ENCODE results near the gene SLC10A6.

The SLC10A6 gene

DNA sequence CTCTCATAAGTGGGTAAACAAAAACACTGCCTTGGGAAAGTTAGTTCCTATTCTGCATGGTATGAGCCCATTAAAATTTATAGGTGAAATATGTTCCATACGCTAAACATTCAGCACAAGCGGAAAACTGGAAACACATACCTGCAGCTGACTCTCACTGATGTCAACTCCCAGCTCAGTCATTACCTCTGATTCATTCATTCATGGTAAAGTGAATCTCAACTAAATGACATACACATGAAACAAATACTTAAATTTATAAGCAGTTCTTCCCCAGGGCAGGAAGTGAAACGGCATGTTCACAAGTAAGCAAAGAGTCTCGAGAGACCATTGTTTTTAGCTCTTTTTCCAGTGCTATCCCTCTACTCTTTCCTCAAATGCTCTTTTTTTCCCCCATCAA is 1.6 kb downstream of the SLC10A6 start:
- DNase-seq: no peak

DNA sequence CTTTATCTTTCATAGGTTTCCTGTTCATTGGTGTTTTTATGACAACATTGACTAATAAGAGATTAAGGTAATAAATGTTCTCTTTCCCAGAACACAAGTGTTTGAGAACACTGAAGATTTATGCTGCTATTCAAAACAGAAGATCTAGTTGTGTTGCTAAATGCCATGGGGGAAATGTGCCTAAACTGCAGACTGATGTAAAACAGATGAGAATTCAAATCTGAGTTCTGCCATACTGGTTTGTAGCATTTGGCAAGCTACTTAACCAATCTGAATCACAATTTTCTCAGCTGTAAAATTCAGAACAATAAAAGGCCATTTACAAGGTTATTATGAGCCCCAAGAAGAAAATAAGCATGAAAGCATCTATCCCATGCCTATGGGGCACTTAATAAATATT is 2.3 kb downstream of the SLC10A6 start:
- no peak for DNase-seq

DNA sequence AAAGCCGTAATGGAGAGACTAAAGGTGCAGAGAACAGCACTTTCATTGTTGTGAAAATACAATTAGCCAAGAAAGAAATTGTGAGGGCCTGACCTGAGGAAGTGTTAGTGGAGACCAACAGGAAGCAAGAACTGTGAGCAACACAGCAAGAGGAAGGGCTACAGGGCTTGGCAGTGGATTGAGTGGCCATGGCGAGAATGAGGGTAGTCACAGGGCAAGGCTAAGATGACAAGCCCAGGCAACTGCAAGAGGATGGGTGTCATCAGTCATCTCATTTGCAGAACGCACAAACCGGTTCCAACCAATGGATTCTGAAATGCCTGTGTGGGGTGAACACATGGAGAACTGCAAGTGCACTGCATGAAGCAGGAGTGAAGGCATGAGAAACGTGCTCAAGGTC is 3.6 kb downstream of the SLC10A6 start:
- DNase-seq: no peak

DNA sequence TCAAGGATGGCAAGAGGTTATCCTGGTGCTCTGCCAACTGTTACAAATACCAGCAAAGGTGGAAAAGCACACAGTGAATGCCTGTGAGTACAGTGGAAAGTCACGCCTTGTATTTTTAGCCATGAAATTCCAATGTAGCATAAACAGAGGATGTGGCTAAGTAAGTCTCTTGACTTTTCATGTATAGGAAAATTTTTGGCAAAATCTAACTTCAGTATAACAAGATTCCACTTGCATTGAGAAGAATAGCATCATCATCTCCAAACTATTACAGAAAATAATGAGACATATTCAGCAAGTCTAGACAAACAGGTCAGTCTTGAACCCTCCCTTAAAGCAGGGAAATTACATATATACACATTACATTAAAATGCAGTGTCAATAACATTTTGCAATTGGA is 7.9 kb downstream of the SLC10A6 start:
- no peak for DNase-seq

DNA sequence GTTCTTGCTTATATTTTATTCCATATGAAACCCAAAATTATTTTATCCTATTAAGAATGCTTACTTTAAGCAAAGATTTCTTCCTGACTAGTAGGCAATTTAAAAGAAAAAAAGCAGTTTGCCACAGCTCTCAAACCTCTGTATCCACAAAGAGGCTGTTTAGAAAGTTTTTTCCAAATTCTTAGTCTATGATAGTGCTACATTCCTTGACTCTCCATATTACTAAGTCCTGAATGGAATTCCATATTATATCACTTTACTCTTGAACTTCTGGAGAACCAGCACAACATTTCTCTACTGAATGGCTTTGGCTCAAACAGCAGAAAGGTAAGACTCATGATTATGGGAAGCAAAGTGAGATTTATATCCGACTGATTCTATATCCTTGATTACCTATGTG is 8.3 kb downstream of the SLC10A6 start:
- DNase-seq: no peak

DNA sequence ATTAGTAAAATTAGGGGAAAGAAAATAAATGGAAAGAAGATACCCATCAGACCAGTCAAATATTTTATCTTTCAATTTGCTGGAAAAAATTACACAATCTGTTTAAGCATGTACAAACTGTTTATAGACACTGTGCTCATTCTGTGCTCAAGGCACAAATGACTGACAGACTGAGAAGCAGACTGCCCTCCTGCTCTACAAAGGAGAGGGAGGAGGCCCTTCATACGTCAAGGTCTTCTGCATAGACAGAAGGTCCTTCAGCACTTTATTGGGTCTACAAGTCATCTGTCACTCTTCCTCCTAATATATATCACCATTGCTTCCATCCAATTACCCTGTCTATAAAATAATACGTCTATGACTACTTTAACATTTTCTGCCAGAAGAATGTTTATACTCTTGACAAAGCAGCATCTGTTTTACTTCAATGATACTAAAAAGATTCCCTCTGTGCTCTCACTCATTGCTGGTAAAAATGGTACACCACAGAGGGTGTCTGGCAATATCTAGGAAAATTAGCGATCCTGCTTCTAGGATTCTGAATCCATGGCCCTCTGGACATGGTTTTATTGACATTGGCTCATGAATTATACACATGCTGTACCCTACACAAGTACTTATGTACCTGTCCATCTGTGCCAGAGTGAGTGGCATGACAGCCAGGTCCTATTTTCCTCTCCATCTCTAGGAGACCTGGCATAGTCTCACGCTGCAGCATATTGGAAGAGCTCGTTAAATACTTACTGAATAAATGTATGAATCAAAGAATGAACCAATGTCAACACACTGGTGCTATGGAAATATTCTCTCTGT is 11.3 kb downstream of the SLC10A6 start:
- DNase-seq: no peak

DNA sequence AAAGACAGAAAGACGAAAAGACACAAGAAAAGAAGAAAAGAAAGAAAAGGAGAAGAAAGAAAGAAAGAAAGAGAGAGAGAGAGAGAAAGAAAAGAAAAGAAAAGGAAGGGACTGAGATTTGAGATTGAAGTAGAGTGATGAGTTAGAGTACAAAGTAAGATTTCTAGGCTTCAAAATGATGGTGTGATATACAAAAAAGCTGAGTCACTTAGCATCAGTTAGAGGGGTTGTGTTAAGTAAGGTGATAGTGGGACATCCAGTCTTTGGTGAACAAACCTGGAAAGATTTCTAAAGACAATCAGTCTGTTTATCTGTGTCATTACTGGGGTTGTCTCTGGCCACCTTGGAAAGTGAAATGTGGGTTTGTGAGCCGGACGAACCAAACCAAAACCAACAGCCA is 13.5 kb downstream of the SLC10A6 start:
- no peak for DNase-seq

DNA sequence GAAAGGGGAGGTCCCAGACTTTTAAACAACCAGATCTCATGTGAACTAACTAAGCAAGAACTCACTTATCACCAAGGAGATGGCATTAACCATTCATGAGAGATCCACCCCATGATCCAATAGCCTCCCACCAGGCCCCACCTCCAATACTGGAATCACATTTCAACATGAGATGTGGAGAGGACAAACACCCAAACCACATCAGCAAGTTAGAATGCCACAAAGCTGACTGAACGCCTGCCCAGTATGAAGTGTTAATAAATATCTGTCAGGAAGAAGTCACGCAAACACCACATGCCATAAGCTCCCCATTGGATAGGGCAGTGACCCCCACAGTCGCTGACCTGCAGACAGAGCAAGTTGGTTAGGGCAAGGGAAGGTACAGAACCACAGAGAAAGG is 14.3 kb downstream of the SLC10A6 start:
- DNase-seq: no peak

DNA sequence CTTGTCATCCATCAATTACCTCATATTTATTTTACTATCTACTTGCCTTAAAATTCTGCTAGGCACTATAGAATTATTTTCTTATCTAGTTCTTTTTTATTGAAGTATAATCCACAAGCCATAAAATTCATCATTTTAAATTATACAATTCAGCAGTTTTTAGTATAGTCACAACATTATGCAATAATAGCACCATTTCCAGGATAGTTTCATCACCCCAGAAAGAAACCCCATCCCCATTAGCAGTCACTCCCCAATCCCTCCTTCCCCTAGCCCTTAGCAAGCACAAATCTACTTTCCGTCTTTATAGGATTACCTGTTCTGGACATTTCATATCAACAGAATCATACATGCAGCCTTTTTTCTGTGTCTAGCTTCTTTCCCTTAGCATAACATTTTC is 15.6 kb downstream of the SLC10A6 start:
- no peak for DNase-seq

DNA sequence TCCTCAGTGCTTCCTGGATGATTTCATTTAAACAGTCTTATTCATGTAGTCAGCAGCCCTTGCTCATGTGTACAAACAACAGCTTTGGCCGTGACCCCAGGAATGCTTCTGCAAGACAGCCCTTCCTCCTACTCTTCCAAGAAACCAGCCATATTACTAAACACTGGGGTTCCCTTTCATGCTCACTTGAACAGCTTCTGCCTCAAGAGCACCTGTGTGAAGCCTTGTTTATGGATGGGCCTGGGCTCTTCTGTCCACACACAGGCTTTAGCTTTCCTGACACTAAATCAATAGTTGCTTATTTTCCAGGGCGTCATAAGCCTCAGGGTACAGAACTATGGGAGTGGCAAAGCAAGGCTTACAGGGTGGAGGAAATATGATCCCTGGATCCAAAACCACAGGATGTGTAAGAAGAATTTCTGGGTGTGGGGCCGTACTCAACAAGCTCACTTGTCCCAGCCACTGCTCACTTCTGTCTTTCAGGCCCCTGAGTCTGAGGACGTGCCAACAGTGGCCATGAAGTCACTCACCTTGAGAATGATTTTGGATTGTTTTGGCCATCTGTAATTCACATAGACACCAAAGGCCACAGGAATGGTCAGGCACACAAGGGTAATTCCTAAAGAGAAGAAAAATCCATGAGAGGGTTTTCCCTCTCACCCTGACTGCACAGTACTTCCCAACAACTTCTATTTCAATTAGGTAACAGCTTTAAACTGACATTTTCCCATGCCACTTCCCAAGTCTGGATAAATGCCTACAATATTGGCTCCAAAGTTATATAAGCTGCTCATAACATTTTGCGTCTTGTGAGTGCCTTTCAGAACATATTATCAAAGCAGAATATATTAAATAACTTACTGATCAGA is 17.7 kb downstream of the SLC10A6 start:
- DNase-seq: peak; percentile 56

DNA sequence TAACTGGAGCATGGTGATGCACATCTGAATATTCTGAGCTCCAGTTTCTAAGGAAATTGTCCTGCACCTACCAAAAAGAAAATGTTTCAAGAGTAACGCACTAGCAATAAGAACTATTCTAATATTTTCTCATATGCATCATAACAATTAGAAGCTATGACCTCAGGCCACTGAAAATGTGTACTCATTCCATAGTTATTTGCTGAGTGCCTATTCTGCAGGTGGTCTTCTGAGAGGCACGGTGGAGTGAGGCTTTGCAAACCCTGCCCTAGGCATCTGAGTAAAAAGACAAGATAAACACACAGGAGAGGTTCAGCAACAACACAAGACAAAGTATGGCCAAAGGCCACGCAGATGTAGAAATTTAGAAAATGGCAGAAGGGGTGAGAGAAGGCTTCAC is 23.7 kb downstream of the SLC10A6 start:
- no peak for DNase-seq

DNA sequence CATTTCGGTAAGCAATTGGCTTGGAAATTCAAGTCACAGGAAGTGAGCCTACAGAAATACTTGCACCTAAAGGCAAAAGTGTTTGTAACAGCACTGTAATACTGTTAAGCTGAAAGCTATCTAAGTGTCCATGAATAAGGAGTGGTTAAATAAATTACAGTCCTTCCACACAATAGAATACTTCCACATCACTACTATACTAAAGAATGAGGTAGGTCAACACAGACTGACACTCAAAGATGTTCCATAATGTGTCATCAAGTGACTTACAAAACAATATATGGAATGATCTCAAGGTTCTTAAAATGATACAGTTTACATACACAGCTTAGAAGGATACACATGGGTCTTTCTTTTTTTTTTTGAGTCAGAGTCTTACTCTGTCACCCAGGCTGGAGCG is 27.0 kb downstream of the SLC10A6 start:
- no peak for DNase-seq

DNA sequence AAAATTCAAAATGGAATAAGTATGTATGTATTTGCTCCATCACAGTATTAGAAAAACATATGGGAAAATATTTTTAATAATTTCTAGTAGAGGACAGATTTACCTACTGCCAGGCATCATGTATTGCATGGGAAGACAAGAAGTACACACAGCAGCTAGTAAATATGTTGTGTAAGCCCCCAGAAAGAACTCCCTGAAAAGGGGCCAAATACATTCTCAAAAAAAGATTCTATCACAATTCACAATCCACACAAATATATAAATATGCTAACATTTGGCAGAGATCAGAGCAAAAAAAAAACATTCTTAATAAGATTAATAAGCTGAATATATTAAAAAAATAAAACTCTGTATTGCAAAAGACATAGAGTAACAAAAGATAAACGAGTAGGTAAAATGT is 28.0 kb downstream of the SLC10A6 start:
- no peak for DNase-seq

DNA sequence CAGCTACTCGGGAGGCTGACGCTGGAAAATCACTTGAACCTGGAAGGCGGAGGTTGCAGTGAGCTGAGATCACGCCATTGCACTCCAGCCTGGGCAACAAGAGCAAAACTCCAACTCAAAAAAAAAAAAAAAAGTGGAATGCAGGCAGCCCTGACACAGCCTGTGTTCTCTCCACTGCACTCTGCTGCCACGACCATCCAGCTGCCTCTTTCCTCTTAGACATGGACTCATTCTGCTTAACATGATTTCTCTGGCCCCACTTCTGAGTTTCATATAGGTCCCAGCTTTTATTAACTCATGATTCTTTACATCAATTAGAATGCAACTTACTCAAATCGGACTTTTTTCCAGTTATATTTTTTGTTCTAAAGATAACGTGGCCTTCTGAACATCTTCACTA is 29.6 kb downstream of the SLC10A6 start:
- DNase-seq: no peak

DNA sequence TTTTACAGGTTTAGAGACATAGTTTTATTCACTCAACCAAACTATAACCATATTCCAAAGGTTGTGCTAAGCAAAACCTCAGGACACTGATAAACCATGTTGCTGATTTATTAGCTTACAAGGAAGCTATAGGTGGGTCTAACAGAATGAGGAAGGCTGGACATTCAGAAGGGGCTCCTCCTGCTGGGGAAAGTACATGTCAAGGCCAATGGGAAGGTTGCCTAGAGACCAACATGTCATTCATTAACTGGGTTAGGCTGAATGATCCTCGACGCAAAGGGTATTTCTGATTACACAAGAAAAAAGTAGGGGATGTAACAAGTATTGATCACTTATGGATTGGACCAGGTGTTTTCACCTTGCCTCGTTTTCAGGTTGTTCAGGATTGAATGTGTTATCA is 30.3 kb downstream of the SLC10A6 start:
- no peak for DNase-seq

DNA sequence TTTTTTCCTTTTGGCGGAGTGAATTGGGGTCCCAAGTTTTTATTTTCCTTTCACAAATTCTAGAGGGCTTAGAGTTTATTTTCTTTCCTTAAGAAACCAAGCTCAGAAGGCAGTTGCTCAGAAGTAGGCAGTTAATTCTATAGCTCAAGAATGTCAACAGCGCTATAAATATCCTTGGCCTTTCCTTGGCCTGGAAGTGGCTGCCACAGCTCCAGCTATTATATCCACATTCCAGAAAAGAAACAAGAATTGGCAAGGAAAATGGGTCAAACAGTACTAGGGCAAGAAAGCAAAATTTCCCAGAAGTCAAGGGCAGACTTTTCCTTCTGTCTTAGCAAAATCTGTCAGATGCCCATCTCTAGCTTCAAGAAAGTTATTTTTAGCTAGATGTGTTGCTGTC is 31.0 kb downstream of the SLC10A6 start:
- peak; percentile 12 for DNase-seq

DNA sequence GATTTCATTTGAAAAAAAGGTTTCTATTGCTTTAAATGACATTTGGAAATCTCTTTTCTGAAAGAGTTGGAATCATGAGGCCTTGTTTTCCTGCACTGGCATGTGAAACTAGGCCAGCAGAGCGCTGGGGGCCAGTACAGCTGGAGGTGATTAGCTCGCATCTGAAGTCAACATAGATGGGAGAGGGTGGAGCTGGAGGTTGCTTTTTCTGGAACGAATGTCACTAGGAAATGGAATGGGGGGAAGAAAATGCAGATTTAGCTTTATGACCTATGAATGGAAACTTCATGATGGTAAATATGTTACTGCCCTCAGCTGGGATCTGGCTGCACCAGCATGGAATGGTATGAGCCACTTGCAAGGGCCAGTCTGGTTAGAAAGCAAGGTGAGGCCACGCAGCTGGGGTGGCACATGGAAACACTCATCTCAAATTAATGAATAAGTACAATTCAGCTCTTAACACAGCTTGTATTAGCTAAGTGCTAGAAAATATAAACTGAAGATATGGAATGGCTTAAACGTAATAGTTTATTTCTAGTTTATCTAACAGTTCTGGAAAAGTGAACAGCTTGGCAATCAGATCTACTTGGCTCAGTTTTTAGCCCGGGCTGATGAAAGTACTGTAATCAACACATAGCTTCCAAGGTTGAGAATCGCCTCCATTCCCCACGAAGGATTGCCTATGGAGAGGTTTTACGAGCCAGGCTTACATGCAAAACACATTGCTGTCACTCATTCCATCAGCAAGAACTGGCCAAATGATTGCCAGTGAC is 32.5 kb downstream of the SLC10A6 start:
- peak; percentile 75 for DNase-seq

DNA sequence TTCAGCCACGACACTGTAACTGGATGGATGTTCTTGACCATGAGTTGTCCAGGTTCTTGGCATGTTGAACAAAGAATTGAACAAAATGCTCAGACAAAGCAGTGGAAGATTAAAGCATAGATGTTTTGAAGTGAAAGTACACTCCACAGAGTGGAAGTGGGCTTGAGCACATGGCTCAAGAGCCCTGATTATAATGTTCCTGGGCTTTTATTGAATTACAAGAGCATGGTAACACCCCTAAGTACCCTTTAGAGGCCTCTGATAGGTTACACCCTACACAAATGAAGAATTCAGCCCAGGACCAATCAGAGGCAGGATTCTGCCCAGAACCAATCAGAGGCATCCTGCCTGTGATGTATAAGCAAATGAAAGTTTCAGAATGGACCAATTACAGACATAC is 33.5 kb downstream of the SLC10A6 start:
- DNase-seq: no peak

DNA sequence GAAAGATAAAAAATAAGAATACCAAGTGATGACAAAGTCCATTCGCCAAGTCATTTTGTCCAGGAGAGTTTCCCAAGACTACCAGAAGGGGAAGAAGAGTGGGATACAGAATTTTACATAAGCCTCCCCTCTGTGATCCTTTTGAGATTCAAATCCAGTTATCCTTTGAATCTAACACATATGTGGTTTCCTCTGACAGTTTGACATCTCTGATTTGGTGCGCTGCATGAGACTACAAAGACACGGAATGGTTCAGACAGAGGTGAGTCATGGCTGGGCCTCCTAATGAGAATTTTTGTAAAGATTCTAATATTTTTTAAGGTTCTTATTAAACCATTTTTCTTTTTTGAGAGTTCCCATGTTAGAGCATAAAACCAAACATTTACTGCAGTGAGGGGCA is 38.3 kb downstream of the SLC10A6 start:
- DNase-seq: no peak

DNA sequence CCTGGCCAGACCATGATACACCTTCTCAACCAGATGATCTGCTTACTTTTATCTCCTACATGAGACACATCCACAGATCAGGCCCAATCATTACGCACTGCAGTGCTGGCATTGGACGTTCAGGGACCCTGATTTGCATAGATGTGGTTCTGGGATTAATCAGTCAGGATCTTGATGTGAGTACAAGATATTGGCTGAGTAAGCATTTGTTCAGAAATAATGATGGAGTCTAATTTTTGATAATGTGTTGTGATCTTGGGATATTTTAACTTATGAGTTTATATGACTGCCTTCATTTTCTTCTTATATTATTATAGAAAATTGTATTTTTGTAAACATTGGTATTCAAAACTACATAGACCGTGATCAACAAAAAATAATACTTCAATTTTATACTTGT is 39.4 kb downstream of the SLC10A6 start:
- DNase-seq: no peak

DNA sequence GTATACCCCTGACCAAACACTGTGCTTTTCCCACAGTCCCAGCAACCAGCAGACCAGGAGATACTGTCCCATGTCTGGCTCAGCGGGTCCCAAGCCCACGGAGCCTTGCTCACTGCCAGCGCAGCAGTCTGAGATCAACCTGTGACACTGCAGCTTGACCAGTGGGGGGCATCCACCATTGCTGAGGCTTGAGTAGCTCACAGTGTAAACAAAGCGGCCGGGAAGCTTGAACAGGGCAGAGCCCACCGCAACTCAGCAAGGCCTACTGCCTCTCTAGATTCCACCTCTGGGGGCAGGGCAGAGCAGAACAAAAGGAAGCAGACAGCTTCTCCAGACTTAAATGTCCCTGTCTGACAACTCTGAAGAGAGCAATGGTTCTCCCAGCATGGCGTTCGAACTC is 58.1 kb downstream of the SLC10A6 start:
- no peak for DNase-seq

DNA sequence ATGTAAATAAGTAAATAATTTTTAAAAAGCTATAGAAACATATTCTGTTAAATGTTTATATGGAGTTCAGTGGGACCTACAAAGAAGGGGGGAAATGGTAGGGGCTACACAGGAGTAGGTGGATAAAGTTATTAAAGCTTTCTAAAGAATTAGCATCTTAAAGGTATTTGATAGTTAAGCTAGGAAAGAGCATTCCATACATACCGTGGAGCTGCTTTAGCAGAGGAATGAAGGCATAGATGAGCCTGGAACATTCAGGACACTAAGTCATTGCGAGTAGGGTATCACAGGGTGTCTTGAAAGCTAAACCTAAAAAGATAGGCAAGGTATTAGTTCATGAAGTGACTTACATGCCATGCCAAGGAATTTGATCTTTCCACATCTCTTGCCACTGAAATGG is 60.4 kb downstream of the SLC10A6 start:
- DNase-seq: no peak

DNA sequence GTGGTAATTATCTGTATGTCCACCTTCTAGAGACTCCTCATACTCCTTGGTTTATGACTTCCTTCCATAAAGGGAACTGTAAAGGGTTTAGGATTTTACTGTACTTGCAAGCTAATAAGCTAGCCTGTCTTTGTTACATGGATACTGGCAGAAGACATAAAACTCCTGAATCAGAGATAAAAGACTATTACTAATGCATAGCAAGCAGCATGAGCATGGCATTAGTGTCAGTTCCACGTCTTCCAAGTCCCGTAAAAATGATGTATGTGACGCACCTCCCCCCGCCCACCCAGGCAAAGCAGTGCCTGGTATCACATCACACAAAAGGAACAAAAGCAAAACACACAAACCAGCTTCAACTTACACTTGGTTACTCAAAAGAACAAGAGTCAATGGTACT is 71.0 kb downstream of the SLC10A6 start:
- no peak for DNase-seq

DNA sequence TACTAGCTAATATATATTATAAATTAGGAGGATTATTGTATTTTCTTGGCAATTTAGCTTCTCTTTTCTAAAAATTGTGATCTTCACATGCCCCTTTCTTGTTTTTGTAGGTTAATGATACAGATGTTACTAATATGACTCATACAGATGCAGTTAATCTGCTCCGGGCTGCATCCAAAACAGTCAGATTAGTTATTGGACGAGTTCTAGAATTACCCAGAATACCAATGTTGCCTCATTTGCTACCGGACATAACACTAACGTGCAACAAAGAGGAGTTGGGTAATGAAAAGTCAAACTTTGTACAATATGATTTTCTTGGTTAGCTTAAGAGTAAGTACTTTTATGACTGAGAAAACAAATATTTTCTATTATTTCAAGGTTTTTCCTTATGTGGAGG is 74.1 kb downstream of the SLC10A6 start:
- no peak for DNase-seq
